ENCODE data around the gene TNRC6C.

TNRC6C gene

DNA sequence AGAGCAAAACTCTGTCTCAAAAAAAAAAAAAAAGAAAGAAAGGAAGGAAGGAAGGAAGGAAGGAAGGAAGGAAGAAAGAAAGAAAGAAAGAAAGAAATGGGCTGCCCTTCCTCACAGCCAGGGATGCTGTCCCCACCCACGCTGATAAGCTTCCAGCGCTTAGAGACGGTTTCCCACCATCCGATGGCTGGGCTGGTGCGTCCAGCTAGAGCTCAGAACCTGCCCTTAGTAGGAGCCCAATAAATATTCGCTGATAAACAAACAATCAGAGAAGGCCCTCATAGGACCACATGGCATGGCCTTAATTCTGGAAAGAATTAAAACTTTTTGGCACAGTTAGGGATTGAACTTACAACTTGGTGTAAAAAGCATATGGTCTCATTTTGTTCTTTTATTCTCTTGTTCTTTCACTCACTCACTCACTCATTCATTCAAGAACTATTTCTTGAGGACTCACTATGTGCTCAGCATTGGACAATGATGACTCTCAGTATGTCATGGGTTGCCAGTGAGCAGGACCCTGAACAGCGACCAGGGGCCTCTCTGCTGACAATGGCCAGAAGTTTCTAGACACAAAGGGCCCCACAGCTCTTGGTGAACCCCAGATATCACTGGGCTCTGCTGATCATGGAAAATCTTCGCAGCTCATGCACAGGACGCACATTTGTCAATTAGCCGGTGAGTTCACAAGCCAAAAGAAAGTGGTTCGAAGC lies 32.5 kb upstream of the TNRC6C start:
- no peak overlapping the region for H3K4me3 ChIP-seq (ENCODE audit: low read depth, low read length)
- peaks cover 6% of the 10 kb centered on the region for H3K4me1 ChIP-seq (ENCODE audit: control insufficient read depth, insufficient read depth, low read length)
- H3K27ac ChIP-seq (ENCODE audit: extremely low read depth, low read depth, low read length) = no peak overlapping the region
- ChIA-PET CTCF (interaction anchor here (0.7 kb wide), 1 partner anchor 218 kb away, joined by 3 read pairs; no protein-coding TSS in a partner anchor), POLR2A (interaction anchor here (1.6 kb wide), 1 partner anchor 32 kb away, joined by 10 read pairs; the partner anchor contains the start of gene TNRC6C)
- H3K9me3 ChIP-seq (ENCODE audit: control insufficient read depth, insufficient read depth, low read depth, low read length) = no peaks in the 10 kb centered on the region
- no peaks in the 10 kb centered on the region for H3K36me3 ChIP-seq (ENCODE audit: control insufficient read depth in 2 of 2, insufficient read depth in 1 of 2, low read length in 2 of 2)
- TF ChIP-seq ZNF624 (tag by site-specific recombination; IDR thresholded peaks at IDR 0.05) (no peak), ZNF366 (tag by site-specific recombination; conservative IDR thresholded peaks at IDR 0.05) (peak; percentile 88), ZNF585B (tag by site-specific recombination; IDR thresholded peaks at IDR 0.05) (no peak), ZNF169 (tag by site-specific recombination; IDR thresholded peaks at IDR 0.05) (no peak), SETDB1 (IDR thresholded peaks at IDR 0.05; ENCODE audit: insufficient read length, low read length) (no peak), ZFHX2 (tag by site-specific recombination; conservative IDR thresholded peaks at IDR 0.05) (0 out of 2 replicates have a peak, but pooled peaks have one; percentile 10), ZNF138 (tag by site-specific recombination; IDR thresholded peaks at IDR 0.05; ENCODE audit: borderline replicate concordance) (no peak), ZBTB49 (tag by site-specific recombination; IDR thresholded peaks at IDR 0.05; ENCODE audit: low read depth) (no peak)
- TF ChIP-seq, protein P1, sequence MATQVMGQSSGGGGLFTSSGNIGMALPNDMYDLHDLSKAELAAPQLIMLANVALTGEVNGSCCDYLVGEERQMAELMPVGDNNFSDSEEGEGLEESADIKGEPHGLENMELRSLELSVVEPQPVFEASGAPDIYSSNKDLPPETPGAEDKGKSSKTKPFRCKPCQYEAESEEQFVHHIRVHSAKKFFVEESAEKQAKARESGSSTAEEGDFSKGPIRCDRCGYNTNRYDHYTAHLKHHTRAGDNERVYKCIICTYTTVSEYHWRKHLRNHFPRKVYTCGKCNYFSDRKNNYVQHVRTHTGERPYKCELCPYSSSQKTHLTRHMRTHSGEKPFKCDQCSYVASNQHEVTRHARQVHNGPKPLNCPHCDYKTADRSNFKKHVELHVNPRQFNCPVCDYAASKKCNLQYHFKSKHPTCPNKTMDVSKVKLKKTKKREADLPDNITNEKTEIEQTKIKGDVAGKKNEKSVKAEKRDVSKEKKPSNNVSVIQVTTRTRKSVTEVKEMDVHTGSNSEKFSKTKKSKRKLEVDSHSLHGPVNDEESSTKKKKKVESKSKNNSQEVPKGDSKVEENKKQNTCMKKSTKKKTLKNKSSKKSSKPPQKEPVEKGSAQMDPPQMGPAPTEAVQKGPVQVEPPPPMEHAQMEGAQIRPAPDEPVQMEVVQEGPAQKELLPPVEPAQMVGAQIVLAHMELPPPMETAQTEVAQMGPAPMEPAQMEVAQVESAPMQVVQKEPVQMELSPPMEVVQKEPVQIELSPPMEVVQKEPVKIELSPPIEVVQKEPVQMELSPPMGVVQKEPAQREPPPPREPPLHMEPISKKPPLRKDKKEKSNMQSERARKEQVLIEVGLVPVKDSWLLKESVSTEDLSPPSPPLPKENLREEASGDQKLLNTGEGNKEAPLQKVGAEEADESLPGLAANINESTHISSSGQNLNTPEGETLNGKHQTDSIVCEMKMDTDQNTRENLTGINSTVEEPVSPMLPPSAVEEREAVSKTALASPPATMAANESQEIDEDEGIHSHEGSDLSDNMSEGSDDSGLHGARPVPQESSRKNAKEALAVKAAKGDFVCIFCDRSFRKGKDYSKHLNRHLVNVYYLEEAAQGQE (tag by site-specific recombination; IDR thresholded peaks at IDR 0.05) = peak; percentile 82

- H3K27ac ChIP-seq (ENCODE audit: extremely low read depth, low read depth, low read length) = no peak overlapping the region
- no peaks in the 10 kb centered on the region for H3K9me3 ChIP-seq (ENCODE audit: control insufficient read depth, insufficient read depth, low read depth, low read length)
- TF ChIP-seq ZNF544 (tag by site-specific recombination; IDR thresholded peaks at IDR 0.05) (no peak), WT1 (tag by site-specific recombination; IDR thresholded peaks at IDR 0.05) (no peak), ZNF132 (tag by site-specific recombination; IDR thresholded peaks at IDR 0.05; ENCODE audit: borderline replicate concordance) (no peak)
- no peaks in the 10 kb centered on the region for H3K36me3 ChIP-seq (ENCODE audit: control insufficient read depth in 2 of 2, insufficient read depth in 1 of 2, low read length in 2 of 2)
- no peak overlapping the region for H3K4me3 ChIP-seq (ENCODE audit: low read depth, low read length)
- CTCF ChIA-PET = interaction anchor here (0.6 to 1.5 kb wide), 2 partner anchors 13 to 87 kb away, joined by 3 to 7 read pairs; no protein-coding TSS in a partner anchor
- POLR2A ChIA-PET = interaction anchor here (1.6 kb wide), 1 partner anchor 31 kb away, joined by 10 read pairs; the partner anchor contains the start of gene TNRC6C
- peaks cover 6% of the 10 kb centered on the region for H3K4me1 ChIP-seq (ENCODE audit: control insufficient read depth, insufficient read depth, low read length)
Measured at GRCh38 chr17:77926981-77927380, 31.5 kb upstream of the TNRC6C start.

DNA sequence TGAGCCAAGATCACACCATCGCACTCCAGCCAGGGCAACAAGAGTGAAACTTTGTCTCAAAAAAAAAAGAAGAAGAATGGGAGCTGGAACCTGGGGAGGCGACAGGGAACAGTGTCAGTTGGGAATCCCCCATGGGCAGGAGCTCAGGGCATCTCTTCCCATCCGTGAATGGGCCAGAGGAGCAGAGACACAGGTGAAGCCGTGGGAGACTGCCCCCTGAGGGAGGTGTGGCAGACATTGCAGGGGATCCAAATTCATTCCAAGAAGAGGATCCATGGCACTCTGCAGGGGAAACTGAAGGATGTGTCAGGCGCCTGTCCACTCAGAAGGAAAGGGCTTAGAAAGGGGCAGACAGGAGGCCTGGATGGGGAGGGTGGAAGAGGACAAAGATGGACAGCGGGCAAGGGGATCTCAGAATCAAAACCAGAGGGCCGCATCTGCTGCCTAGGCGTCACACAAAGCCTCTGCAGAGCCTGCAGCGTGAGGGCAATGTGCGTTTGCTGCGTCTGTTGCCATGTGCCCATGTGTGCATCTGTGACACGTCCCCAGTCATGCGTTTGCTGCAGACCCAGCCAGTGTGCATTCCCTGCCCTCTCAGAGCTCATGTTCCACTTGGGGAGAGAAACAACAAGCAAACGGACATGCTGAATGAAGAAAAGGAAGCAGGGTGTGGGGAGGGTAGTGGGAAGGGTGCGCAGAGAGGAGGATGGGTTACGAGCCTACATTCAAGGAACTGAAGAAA lies 30.6 kb upstream of the TNRC6C start:
- H3K9me3 ChIP-seq (ENCODE audit: control insufficient read depth, insufficient read depth, low read depth, low read length) = no peaks in the 10 kb centered on the region
- no peaks in the 10 kb centered on the region for H3K36me3 ChIP-seq (ENCODE audit: control insufficient read depth in 2 of 2, insufficient read depth in 1 of 2, low read length in 2 of 2)
- H3K4me1 ChIP-seq (ENCODE audit: control insufficient read depth, insufficient read depth, low read length) = peaks cover 3% of the 10 kb centered on the region; the same call in 1 of the 2 replicates
- H3K4me3 ChIP-seq (ENCODE audit: low read depth, low read length) = no peak overlapping the region
- CTCF ChIA-PET = interaction anchor here (0.6 to 1.5 kb wide), 2 partner anchors 14 to 86 kb away, joined by 3 to 7 read pairs; no protein-coding TSS in a partner anchor
- POLR2A ChIA-PET = interaction anchor here (1.5 kb wide), 1 partner anchor 30 kb away, joined by 6 read pairs; the partner anchor contains the start of gene TNRC6C
- H3K27ac ChIP-seq (ENCODE audit: extremely low read depth, low read depth, low read length) = no peak overlapping the region
- TF ChIP-seq ZBTB7A (tag by site-specific recombination; IDR thresholded peaks at IDR 0.05; ENCODE audit: low read depth) (no peak), GLIS1 (tag by site-specific recombination; IDR thresholded peaks at IDR 0.05) (peak; percentile 95), ZIC2 (tag by site-specific recombination; IDR thresholded peaks at IDR 0.05) (peak; percentile 17; the same call in 1 of the 2 replicates)

Measured in HEK293 (cell line).